H1 (cell line): ENCODE data around the gene ESYT2. TPM values are rescaled to one million over a fixed set of nuclear protein-coding genes. Genes with fewer than 3 reads are reported as not detected.

Experiments
- CTCF ChIA-PET: fragments of 300-600 bp; sonication (Branson Sonifier 250); formaldehyde crosslinking; loops from one replicate; lab custom pipeline; 2021; ENCODE audit not compliant: partially characterized antibody; lab: Charles Lee
- POLR2A ChIA-PET: fragments of 300-600 bp; sonication (Branson Sonifier 250); formaldehyde crosslinking; loops from one replicate; lab custom pipeline; 2021; ENCODE audit warnings: inconsistent platforms; ENCODE audit not compliant: partially characterized antibody; lab: Charles Lee
- DNase-seq, 2 experiments: peaks; one replicate each; pipeline versions ENCODE4 v3.0.0 to v3.0.0-alpha.2; 2010 to 2022; ENCODE audit warnings: low spot score in 2 of 2, low read depth in 1 of 2, mixed read lengths in 1 of 2
- FAIRE-seq: peaks from 2 replicates; lab custom pipeline; 2011; peaks lifted over from hg19 to GRCh38; lab: Jason Lieb, UNC
- H2AFZ ChIP-seq: 2 replicates; pipeline ENCODE4 v1.8.1; 2012; ENCODE audit warnings: low read length, inconsistent platforms
- H2AK5ac ChIP-seq: 2 replicates; pipeline ENCODE4 v1.6.1; 2013; ENCODE audit warnings: low read depth, low read length
- H2BK120ac ChIP-seq: replicated peaks from 2 replicates; pipeline ENCODE3; 2013; ENCODE audit warnings: low read depth, low read length, inconsistent platforms
- H2BK12ac ChIP-seq: 2 replicates; pipeline ENCODE4 v1.6.1; 2013; ENCODE audit warnings: low read depth, low read length
- H2BK15ac ChIP-seq: 2 replicates; pipeline ENCODE4 v1.6.1; 2013; ENCODE audit warnings: low read length
- H2BK20ac ChIP-seq: 2 replicates; pipeline ENCODE4 v1.6.1; 2013; ENCODE audit warnings: low read length
- H2BK5ac ChIP-seq: 2 replicates; pipeline ENCODE4 v1.6.1; 2013; ENCODE audit warnings: low read depth, low read length
- H3K14ac ChIP-seq: 2 replicates; pipeline ENCODE4 v1.6.1; 2013; ENCODE audit warnings: inconsistent platforms; ENCODE audit not compliant: insufficient read length
- H3K18ac ChIP-seq: 2 replicates; pipeline ENCODE4 v1.6.1; 2013; ENCODE audit warnings: low read length; ENCODE audit errors: extremely low read depth
- H3K23ac ChIP-seq: 2 replicates; pipeline ENCODE4 v1.6.1; 2013; ENCODE audit warnings: inconsistent platforms; ENCODE audit not compliant: insufficient read length
- H3K23me2 ChIP-seq: 2 replicates; pipeline ENCODE4 v1.6.1; 2013; ENCODE audit warnings: low read depth, low read length
- H3K27ac ChIP-seq: 2 replicates; pipeline ENCODE4 v1.6.1; 2011; ENCODE audit warnings: low read depth, low read length, inconsistent platforms
- H3K27me3 ChIP-seq, 4 experiments: replicated peaks in 1 of 4; 1 replicate in 1 of 4; 2 replicates in 3 of 4; pipeline versions ENCODE4 v1.6.1 to v1.8.1; 2011 to 2013; ENCODE audit warnings: low read length in 3 of 4, mild to moderate bottlenecking in 3 of 4, inconsistent platforms in 2 of 4, mixed read lengths in 2 of 4, moderate library complexity in 1 of 4; ENCODE audit not compliant: control insufficient read depth in 3 of 4, insufficient read depth in 3 of 4; ENCODE audit errors: extremely low read depth in 1 of 4
- H3K36me3 ChIP-seq, 4 experiments: 2 replicates each; pipeline versions ENCODE4 v1.6.1 to v1.8.1; 2011 to 2013; ENCODE audit warnings: mild to moderate bottlenecking in 4 of 4, low read length in 3 of 4, moderate library complexity in 2 of 4, control low read depth in 1 of 4, inconsistent platforms in 1 of 4; ENCODE audit not compliant: insufficient read depth in 4 of 4, control insufficient read depth in 2 of 4
- H3K4ac ChIP-seq: replicated peaks from 2 replicates; pipeline ENCODE3; 2013; ENCODE audit warnings: low read length, low read depth, mixed read lengths, inconsistent platforms; ENCODE audit not compliant: insufficient read length
- H3K4me1 ChIP-seq, 4 experiments: replicated peaks in 1 of 4; 1 replicate in 1 of 4; 2 replicates in 3 of 4; pipeline versions ENCODE4 v1.6.1 to v1.8.1; 2011 to 2013; ENCODE audit warnings: low read length in 3 of 4, inconsistent platforms in 2 of 4, mixed read lengths in 1 of 4; ENCODE audit not compliant: insufficient read depth in 4 of 4, control insufficient read depth in 3 of 4
- H3K4me2 ChIP-seq, 2 experiments: 2 replicates each; pipeline versions ENCODE4 v1.6.1 to v1.8.1; 2011 to 2013; ENCODE audit warnings: low read depth in 2 of 2, low read length in 2 of 2, control low read depth in 1 of 2, inconsistent platforms in 1 of 2, mild to moderate bottlenecking in 1 of 2; ENCODE audit not compliant: insufficient read depth in 1 of 2
- H3K4me3 ChIP-seq, 4 experiments: fragments of 200-600, 300-600 bp in 1 of 4; sonication (generic), shearing (Covaris generic), sonication (Bioruptor Twin) in 1 of 4; 2 replicates each; pipeline versions ENCODE4 v1.5.1 to v1.8.1; 2011 to 2016; ENCODE audit warnings: low read length in 4 of 4, low read depth in 3 of 4, control low read depth in 2 of 4, inconsistent platforms in 2 of 4, mild to moderate bottlenecking in 2 of 4, mixed read lengths in 1 of 4, moderate library complexity in 1 of 4; ENCODE audit not compliant: insufficient read depth in 2 of 4; ENCODE audit errors: extremely low read depth in 1 of 4
- H3K56ac ChIP-seq: replicated peaks from 2 replicates; pipeline ENCODE3; 2013; ENCODE audit warnings: low read depth, mild to moderate bottlenecking, mixed read lengths, low read length, inconsistent platforms; ENCODE audit not compliant: insufficient read length
- H3K79me1 ChIP-seq: 2 replicates; pipeline ENCODE4 v1.6.1; 2013; ENCODE audit warnings: low read depth, low read length, control low read depth
- H3K79me2 ChIP-seq, 2 experiments: 2 replicates each; pipeline versions ENCODE4 v1.6.1 to v1.8.1; 2012 to 2013; ENCODE audit warnings: low read length in 2 of 2, mild to moderate bottlenecking in 2 of 2, inconsistent platforms in 1 of 2; ENCODE audit not compliant: insufficient read depth in 2 of 2, control insufficient read depth in 1 of 2
- H3K9ac ChIP-seq, 4 experiments: replicated peaks in 1 of 4; 1 replicate in 1 of 4; 2 replicates in 3 of 4; pipeline versions ENCODE4 v1.6.1 to v1.8.1; 2011 to 2013; ENCODE audit warnings: low read depth in 3 of 4, low read length in 3 of 4, control low read depth in 2 of 4, mild to moderate bottlenecking in 2 of 4, moderate library complexity in 2 of 4, inconsistent platforms in 1 of 4; ENCODE audit errors: extremely low read depth in 1 of 4
- H3K9me3 ChIP-seq, 2 experiments: 2 replicates each; pipeline versions ENCODE4 v1.6.1 to v1.8.1; 2012 to 2013; ENCODE audit warnings: mild to moderate bottlenecking in 2 of 2, moderate library complexity in 2 of 2, control low read depth in 1 of 2, inconsistent platforms in 1 of 2, low read depth in 1 of 2, low read length in 1 of 2, mixed read lengths in 1 of 2; ENCODE audit not compliant: insufficient read depth in 2 of 2
- H4K20me1 ChIP-seq, 2 experiments: replicated peaks in 1 of 2; 2 replicates each; pipeline versions ENCODE3 to v1.8.1; 2011 to 2013; ENCODE audit warnings: inconsistent platforms in 2 of 2, low read length in 2 of 2, mild to moderate bottlenecking in 1 of 2; ENCODE audit not compliant: insufficient read depth in 2 of 2, control insufficient read depth in 1 of 2
- H4K5ac ChIP-seq: 2 replicates; pipeline ENCODE4 v1.6.1; 2013; ENCODE audit warnings: low read length, low read depth, mixed read lengths, inconsistent platforms; ENCODE audit not compliant: insufficient read length
- H4K8ac ChIP-seq: 2 replicates; pipeline ENCODE4 v1.8.0; 2013; ENCODE audit warnings: mild to moderate bottlenecking, moderate library complexity, low read length, inconsistent platforms; ENCODE audit not compliant: insufficient read depth; ENCODE audit errors: extremely low read depth
- H4K91ac ChIP-seq: replicated peaks from 2 replicates; pipeline ENCODE3; 2013; ENCODE audit warnings: low read length, mixed read lengths, inconsistent platforms; ENCODE audit not compliant: insufficient read length
- EZH2 ChIP-seq: fragments of 200-600 bp; sonication (generic); IDR thresholded peaks from 2 replicates; pipeline ENCODE4 v1.7.1; 2012; ENCODE audit warnings: low read depth, mild to moderate bottlenecking, moderate library complexity, low read length, inconsistent platforms; ENCODE audit not compliant: severe bottlenecking
- JUN ChIP-seq: IDR thresholded peaks from 2 replicates; pipeline ENCODE4 v1.6.1; 2011; ENCODE audit warnings: low read depth, mild to moderate bottlenecking, improper control_type of control experiment, low read length
- RXRA ChIP-seq: IDR thresholded peaks from 2 replicates; pipeline ENCODE4 v1.6.1; 2011; ENCODE audit warnings: low read depth, mild to moderate bottlenecking, low read length, moderate library complexity; ENCODE audit not compliant: insufficient read depth
- SIRT6 ChIP-seq: IDR thresholded peaks from one replicate; pipeline ENCODE4 v1.7.1; 2012; ENCODE audit warnings: low read length, inconsistent platforms
- SP2 ChIP-seq: IDR thresholded peaks from 2 replicates; pipeline ENCODE4 v1.6.1; 2012; ENCODE audit warnings: mild to moderate bottlenecking, low read length, inconsistent platforms
- ZNF274 ChIP-seq: IDR thresholded peaks from 2 replicates; pipeline ENCODE4 v1.7.0; 2012; ENCODE audit warnings: low read length, borderline replicate concordance; ENCODE audit errors: extremely low read depth
- WGBS, 2 experiments: shearing (Covaris generic) in 1 of 2; methylation state at CpG; one replicate each; pipeline versions ENCODE4 v1.1.6 to v1.1.7; 2013 to 2015; ENCODE audit warnings: low lambda C conversion rate in 2 of 2, mixed read lengths in 2 of 2, inconsistent platforms in 1 of 2, low coverage in 1 of 2, missing lambda C conversion rate in 1 of 2; ENCODE audit not compliant: insufficient replicate concordance in 2 of 2, insufficient coverage in 1 of 2, insufficient read length in 1 of 2; ENCODE audit errors: extremely low coverage in 1 of 2, missing lambda C conversion rate in 1 of 2; 5-methylcytosine and 5-hydroxymethylcytosine counted together
- polyA plus RNA-seq, 7 experiments: library from polyadenylated mRNA; depleted of rRNA in 3 of 7; stranded (reverse) in 5 of 7; unstranded in 2 of 7; fragments of >200 nt in 5 of 7; fragments of 200-250 nt in 2 of 7; gene quantifications; 1 replicate in 5 of 7; 2 replicates in 1 of 7; 4 replicates in 1 of 7; pipeline versions ENCODE4 v1.2.1 to v1.2.3, GENCODE V29; 2011 to 2013; ENCODE audit warnings: missing spikeins in 2 of 7, mixed read lengths in 2 of 7
- total RNA-seq: library from RNA; stranded (reverse); fragmentation: NEBNext Ultra II Directional; extraction: Animal tissue kit (Norgen Biotek cat#: 25700); gene quantifications from 2 replicates; pipeline ENCODE4 v1.2.1, GENCODE V29; 2021
- TF ChIP-seq, protein P1 (sequence below): IDR thresholded peaks from 2 replicates; pipeline ENCODE4 v1.6.1; 2012; ENCODE audit warnings: low read length, inconsistent platforms

Gene ESYT2
- total and polyA plus RNA-seq, 2 of the 8 experiments (the other 6 are each of a cell fraction or from before 2014, with no cell fraction given): 27.0 to 37.5 TPM

GRCh38 chr7:158849442-158849767 lies 20.1 kb upstream of the ESYT2 start:
- no peaks in the 10 kb centered on the region; a peak in 2 of 7 replicates for H3K4me1 ChIP-seq
- no peak overlapping the region for H2BK12ac ChIP-seq
- ChIA-PET POLR2A (no interaction called here), CTCF (interaction anchor here (0.8 to 1.7 kb wide), 2 partner anchors 9 to 10 kb away, joined by 3 read pairs; no protein-coding TSS in a partner anchor)
- H3K4me2 ChIP-seq: no peak overlapping the region
- no peak overlapping the region for H2BK20ac ChIP-seq
- H3K27ac ChIP-seq: no peak overlapping the region
- H2BK120ac ChIP-seq: no peak overlapping the region
- H4K5ac ChIP-seq: no peak overlapping the region
- H4K20me1 ChIP-seq: no peaks in the 10 kb centered on the region
- 92% methylated on average over 5 of the region's 5 CpGs; no CpG with 5 or more reads in 1 of the 2 experiments for WGBS, 2 experiments
- no peak overlapping the region for H3K9ac ChIP-seq
- no peak for DNase-seq
- no peak overlapping the region for H3K18ac ChIP-seq
- H3K79me2 ChIP-seq: no peaks in the 10 kb centered on the region
- H3K23ac ChIP-seq: no peak overlapping the region
- no peak overlapping the region for H3K4ac ChIP-seq
- H3K23me2 ChIP-seq: no peaks in the 10 kb centered on the region
- H3K79me1 ChIP-seq: no peaks in the 10 kb centered on the region
- no peak overlapping the region for H3K56ac ChIP-seq
- peaks cover 28 to 36% of the 10 kb centered on the region in 2 experiments for H3K9me3 ChIP-seq
- H3K4me3 ChIP-seq: no peak overlapping the region
- no peaks in the 10 kb centered on the region; a peak in 1 of 8 replicates for H3K36me3 ChIP-seq
- no peak overlapping the region for H3K14ac ChIP-seq
- no peak overlapping the region for H4K8ac ChIP-seq
- no peak overlapping the region for H2BK15ac ChIP-seq
- no peak for TF ChIP-seq SP2
- TF ChIP-seq EZH2: no peak
- TF ChIP-seq RXRA: no peak
- TF ChIP-seq ZNF274: no peak
- no peak for TF ChIP-seq JUN
- TF ChIP-seq, protein P1, sequence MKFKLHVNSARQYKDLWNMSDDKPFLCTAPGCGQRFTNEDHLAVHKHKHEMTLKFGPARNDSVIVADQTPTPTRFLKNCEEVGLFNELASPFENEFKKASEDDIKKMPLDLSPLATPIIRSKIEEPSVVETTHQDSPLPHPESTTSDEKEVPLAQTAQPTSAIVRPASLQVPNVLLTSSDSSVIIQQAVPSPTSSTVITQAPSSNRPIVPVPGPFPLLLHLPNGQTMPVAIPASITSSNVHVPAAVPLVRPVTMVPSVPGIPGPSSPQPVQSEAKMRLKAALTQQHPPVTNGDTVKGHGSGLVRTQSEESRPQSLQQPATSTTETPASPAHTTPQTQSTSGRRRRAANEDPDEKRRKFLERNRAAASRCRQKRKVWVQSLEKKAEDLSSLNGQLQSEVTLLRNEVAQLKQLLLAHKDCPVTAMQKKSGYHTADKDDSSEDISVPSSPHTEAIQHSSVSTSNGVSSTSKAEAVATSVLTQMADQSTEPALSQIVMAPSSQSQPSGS: no peak
- no peak for TF ChIP-seq SIRT6
- FAIRE-seq: no peak
- no peak overlapping the region for H4K91ac ChIP-seq
- no peak overlapping the region for H2AK5ac ChIP-seq
- H3K27me3 ChIP-seq: no peaks in the 10 kb centered on the region; a peak in 1 of 7 replicates
- H2AFZ ChIP-seq: no peak overlapping the region
- no peak overlapping the region for H2BK5ac ChIP-seq
